Measurements from ENCODE around the gene ORC5.

DNA sequence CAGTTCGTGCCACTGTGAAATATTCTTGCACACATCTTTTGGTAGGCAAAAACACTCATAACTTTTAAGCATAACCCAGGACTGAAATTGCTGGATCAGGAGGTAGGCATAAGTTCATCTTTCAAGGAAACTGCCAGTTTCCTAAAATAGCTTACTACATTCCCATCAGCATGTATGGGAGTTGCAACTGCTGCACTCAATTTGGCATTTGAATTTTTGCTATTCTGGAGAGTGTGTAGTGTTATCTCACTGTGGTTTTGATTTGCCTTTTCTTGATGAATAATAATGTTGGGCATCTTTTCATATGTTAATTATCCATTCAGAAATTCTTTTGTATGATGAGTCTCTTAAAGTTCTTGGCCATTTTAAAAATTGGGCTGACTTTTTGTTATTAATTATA is 95.2 kb downstream of the ORC5 start:
- TF ChIP-seq, protein P1, sequence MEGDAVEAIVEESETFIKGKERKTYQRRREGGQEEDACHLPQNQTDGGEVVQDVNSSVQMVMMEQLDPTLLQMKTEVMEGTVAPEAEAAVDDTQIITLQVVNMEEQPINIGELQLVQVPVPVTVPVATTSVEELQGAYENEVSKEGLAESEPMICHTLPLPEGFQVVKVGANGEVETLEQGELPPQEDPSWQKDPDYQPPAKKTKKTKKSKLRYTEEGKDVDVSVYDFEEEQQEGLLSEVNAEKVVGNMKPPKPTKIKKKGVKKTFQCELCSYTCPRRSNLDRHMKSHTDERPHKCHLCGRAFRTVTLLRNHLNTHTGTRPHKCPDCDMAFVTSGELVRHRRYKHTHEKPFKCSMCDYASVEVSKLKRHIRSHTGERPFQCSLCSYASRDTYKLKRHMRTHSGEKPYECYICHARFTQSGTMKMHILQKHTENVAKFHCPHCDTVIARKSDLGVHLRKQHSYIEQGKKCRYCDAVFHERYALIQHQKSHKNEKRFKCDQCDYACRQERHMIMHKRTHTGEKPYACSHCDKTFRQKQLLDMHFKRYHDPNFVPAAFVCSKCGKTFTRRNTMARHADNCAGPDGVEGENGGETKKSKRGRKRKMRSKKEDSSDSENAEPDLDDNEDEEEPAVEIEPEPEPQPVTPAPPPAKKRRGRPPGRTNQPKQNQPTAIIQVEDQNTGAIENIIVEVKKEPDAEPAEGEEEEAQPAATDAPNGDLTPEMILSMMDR (IDR thresholded peaks at IDR 0.05) = no peak
- TF ChIP-seq POLR2AphosphoS5 (IDR thresholded peaks at IDR 0.05) (no peak), POLR2A (IDR thresholded peaks at IDR 0.05; ENCODE audit: low read depth) (no peak), EP300 (IDR thresholded peaks at IDR 0.05) (no peak)

Data from esophagus muscularis mucosa (tissue), 4 donors.